GM19238 (cell line): ENCODE data around the gene TCEA3.
"Not testable (repeated sequence)": the region's sequence is repeated elsewhere in the genome, so short reads cannot be mapped to it uniquely, and the experiment has no call there.

Experiments used
- DNase-seq: peaks from one replicate; pipeline ENCODE4 v3.0.0; 2011; ENCODE audit warnings: low spot score; ENCODE audit not compliant: insufficient read length

TCEA3 gene

DNA sequence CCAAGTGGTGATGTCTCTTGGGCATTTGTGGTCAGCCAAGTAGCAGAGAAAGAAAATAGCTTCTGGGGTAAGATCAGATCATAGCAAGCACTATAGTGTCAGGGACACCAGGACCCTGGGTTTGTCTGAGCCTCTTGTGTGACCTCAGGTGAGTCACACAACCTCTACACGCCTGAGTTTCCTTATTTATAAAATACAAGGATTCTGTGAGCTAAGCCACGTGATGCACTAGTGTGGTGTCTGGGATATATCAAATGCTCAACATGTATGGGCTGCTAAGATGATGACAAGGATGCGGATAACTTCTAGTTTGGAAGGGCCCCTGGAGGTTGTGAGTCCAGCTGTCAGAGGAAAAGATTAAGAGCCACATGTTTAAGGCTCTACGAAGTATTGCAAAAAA is 30.4 kb downstream of the TCEA3 start:
- no peak for DNase-seq

DNA sequence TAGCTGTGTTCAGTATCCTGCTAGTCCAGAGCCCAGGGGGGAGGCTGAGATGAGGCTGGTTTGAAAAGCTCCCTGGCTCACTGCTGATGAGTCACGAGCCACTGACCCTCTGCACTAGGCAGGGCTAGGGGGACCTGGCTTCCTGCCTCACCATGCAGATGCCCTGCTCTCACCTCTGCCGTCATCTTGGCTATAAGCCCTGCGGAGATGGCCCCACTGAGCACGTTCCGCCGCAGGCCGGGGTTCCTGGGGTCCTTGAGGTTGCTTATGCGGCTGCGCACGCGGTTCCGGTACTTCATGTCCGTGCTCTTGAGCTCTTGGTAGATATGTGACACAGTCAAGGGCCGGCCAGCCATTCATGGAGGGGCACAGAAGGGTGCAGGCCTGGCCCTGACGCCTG is 30.8 kb downstream of the TCEA3 start:
- DNase-seq, result no peak

DNA sequence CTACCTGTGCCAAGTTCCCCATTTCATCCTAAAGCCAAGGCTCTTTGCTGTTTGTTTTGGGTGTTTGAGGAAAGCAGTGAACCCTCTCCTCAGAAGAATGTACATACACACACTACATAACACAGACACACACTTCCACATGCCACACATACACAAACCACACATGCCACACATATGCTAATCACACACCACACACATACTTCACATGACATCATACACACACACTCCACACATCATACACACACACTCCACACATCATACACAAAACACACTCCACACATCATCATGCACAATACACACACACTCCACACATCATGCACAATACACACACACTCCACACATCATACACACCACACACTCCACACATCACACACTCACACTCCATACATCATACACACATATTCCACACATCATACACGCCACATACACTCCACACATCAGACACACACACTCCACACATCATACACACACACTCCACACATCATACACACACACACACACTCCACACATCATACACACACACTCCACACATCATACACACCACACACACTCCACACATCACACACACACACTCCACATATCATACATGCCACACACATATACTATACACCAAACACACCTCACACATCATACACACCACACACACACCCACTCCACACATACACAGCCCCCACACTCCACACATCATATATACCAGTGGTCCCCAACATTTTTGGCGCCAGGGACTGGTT is 32.3 kb downstream of the TCEA3 start:
- DNase-seq, result no peak

DNA sequence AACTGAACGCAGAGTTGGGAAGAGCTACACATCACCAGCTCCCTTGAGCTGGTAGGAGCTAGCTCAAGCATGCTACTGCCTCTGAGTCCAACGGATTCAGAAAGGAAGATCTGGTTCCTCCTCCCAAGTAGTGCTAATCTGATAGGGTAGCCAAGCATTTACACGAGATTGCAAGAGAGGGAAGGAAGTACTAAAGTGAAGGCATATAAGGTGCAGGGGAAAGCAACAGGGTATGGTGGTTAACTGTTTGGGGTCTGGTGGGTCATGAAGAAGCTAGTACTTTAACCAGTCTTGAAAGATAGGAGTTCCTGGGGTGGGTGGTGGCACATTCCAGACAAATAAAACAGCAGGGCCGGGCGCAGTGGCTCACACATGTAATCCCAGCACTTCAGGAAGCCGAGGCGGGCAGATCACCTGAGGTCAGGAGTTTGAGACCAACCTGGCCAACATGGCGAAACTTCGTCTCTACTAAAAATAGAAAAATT is 34.7 kb downstream of the TCEA3 start:
- DNase-seq, result no peak

DNA sequence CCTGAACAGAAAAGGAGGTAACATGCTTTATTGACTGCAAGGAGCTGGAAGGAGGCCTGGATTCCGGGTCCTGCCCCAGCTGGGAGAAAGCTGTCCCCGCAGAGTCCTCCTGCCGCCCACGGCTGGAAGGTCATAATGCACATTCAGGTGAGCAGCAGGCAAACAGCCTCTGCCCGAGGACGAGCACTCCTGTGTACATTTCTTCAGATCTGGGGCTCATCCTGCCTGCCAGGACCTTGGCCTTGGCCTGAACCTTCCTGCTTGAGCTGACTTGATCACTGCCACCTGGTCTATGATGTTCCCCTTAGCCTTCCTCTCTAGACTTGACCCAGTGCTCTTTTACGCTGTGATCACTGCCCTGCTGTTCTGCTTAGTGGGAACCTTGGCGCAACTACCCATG is 37.1 kb downstream of the TCEA3 start:
- DNase-seq, result no peak

DNA sequence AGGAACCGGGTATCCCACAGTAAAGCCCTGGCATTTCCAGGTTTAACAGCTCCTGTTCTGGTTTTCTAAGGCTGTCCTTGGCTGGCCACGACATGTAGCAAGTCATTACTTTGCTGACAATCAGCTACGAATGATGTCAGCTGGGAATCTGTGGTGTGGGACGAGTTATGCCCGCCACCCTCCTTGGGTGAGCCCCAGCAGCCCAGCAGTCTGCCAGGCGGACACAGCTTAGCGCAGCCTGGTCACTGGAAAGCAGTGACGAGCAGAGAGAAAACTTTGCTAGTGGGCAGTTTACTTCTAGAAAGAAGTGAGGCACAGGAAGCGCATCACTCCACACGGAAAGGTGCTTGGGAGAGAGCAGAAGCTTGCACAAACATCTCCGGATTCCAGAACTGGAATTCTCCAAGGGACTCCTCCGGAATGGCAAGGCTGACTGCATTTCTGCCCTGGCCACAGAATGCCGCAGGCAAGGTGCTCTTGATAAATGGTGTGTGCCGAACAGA is 39.4 kb downstream of the TCEA3 start:
- no peak for DNase-seq

DNA sequence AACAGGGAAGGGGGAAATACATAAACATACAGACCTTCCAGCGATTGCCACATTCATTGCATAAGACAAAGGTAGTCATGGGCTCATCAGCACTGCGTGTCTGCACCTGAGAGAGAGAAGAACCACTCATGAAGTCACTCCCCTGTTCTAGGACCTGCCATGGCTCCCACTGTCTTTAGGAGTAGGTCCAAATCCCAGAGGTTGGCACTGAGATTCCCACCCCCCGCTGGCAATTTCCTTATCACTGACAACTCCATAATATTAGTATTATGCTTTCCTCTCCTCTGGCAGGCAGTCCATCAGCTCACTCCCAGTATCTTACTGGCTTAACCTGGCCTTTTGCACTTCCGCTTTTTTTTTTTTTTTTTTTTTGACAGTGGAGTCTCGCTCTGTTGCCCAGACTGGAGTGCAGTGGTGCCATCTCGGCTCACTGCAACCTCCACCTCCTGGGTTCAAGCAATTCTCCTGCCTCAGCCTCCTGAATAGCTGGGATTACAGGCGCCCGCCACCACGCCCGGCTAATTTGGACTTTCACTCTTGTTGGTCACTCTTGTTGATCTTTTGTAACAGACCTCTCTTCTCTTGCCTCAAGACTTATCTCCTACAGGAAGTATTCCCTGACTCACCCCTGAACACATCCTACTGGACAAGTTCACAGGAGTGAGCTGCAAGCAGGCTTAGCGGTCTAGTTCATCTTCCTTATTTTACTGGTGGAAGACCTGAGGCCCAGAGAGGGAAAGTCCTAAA is 40.1 kb downstream of the TCEA3 start:
- no peak for DNase-seq

DNA sequence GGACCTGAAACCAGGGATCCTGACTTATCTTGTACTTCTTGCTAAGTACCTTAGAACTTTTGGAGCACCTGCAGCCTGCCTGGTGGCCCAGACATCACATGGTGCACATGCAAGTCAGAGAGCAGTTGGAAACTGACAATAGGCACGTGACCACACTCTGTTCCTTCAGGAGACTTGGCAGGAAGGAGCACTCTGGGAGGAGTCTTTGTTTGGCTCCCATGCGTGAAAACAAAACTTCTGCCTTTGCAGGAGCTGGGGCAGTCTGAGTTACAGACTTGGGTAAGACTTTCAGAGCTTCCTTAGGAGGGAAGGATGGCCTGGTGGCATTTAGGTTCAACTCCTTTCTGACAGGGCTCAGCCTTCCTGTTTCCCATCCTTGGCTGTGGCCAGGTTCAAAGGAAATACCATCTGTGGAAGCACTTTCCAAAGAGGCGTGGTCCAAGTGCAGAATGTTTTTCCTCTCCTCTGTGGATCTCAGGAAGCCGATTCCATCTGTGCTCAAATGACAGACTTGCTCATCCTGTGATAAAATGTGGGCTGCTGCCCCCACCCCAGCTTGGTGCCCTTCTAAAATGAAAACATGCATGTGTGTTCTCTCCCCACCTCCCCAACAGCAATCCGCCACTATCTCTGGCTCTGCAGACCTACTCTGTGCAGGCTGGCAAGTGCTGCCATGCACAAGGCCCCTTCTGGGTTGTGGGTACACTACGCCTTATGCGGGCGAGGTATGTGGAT is 40.8 kb downstream of the TCEA3 start:
- no peak for DNase-seq

DNA sequence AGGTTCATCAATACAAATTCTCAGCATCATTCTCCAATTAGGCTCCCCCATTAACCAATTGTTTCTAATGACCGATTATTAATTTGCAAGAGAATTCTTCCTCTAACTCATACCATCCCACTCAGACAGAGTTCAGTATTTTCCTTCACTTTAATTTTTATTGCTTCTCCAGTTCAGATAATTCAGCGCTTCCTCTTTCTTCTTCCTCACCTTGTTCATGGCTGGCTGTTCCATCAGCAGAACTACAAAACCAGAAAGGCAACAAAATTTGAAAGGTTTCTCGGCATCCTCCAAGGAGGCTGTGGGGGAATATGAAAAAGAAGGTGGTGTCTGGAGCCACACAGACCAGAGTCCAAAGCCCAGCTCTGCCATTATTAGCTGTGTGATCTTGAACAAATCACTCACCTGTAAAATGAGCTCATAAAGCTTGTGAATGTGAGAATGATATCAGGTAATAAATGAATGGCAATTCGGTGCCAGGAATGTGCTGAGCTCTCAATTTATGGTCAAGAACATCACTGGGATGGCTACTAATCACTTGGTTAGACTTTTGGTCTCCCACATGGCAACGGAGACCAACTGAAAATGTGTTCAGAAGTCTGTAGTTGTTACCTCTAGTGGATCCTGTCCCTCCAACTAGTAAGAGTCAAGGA is 43.2 kb downstream of the TCEA3 start:
- DNase-seq, result no peak

DNA sequence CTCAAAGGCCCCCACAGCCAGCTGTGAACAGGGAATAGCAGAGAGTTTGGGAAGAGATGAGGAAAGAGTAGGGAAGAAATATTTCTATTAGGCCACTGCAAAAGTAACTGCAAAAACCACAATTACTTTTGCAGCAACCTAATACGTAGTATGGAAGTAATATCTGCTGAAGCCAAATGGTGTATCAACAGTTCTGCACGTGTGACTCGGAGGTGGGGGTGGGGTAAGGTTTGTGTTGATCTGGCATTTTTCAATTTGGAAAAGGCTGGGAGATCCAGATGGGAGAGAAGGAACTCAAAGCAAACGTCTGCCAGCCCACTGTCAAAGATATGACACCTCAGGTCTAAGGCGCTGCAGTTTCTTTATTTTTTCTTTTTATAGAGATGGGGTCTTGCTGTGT is 43.8 kb downstream of the TCEA3 start:
- no peak for DNase-seq

DNA sequence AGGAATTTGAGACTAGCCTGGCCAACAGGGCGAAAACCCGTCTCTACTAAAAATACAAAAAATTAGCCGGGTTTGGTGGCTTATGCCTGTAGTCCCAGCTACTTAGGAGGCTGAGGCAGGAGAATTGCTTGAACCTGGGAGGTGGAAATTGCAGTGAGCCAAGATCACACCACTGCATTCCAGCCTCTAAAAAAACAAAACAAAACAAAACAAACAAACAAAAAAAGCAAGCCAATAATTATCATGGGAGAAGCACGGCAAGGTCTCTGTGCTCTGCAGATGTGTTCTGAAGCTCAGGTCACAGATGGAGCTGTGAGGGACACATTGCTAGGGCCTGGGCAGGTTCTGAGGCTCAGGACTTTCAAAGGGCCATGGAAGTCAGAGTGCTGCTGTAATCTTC is 44.3 kb downstream of the TCEA3 start:
- not testable (repeated sequence) for DNase-seq

DNA sequence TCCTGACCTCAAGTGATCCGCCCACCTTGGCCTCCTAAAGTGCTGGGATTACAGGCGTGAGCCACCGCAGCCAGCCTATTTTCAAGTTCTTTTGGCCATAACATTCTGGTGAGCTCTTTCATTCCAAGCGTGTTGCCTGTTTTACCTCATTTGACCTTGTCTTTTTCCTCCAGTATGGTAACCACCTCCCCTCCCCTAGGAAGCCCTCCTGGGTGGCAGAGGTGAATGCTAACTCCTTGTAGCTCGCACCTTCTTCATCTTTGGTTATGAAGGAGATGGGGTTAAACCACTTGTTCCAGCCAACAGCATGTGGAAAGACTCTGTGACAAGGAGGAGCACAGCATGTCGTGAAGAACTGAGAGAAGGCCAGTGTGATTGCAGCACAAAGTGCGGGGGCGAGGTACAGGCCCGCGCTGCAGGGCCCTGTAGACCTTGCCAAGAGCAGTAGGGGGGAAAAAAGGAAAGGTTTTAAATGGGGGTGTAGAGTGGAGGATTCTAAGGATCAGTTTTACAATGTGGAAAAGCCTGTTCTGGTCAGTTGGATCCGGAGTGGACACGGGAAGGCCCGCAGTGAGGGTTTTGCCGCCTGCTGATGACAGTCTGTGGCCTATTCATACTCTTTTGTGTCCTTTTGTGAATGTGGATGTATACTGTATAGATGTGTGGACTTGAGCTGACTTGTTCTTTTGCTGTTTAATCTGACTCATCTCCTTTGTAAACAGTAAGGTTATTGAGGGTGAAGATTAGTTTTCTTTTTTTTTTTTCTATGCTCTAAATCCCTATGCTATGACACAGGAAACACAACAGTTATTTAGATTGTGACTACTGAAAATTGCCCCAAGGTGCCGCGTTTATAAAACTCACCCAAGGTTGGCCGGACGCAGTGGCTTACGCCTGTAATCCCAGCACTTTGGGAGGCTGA is 47.4 kb downstream of the TCEA3 start:
- DNase-seq, result no peak

DNA sequence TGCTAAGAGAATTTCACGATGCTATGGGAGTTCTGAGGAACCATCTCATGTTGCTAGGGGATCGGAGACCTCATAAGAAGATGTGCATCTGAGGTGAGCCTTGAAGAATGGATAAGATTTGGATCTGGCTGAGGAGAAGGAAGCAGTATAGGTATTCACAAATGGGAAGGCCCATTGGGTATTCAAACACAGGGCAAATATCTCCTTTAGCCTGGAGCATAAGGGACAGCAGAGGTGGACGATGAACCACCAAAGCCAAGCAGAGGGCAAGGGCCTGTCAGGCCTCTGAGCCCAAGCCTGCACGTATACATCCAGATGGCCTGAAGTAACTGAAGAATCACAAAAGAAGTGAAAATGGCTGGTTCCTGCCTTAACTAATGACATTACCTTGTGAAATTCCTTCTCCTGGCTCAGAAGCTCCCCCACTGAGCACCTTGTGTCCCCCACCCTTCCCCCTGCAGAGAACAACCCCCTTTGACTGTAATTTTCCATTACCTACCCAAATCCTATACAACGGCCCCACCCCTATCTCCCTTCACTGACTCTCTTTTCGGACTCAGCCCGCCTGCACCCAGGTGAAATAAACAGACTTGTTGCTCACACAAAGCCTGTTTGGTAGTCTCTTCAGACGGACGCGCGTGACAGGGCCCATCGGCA is 50.3 kb downstream of the TCEA3 start:
- not testable (repeated sequence) for DNase-seq

DNA sequence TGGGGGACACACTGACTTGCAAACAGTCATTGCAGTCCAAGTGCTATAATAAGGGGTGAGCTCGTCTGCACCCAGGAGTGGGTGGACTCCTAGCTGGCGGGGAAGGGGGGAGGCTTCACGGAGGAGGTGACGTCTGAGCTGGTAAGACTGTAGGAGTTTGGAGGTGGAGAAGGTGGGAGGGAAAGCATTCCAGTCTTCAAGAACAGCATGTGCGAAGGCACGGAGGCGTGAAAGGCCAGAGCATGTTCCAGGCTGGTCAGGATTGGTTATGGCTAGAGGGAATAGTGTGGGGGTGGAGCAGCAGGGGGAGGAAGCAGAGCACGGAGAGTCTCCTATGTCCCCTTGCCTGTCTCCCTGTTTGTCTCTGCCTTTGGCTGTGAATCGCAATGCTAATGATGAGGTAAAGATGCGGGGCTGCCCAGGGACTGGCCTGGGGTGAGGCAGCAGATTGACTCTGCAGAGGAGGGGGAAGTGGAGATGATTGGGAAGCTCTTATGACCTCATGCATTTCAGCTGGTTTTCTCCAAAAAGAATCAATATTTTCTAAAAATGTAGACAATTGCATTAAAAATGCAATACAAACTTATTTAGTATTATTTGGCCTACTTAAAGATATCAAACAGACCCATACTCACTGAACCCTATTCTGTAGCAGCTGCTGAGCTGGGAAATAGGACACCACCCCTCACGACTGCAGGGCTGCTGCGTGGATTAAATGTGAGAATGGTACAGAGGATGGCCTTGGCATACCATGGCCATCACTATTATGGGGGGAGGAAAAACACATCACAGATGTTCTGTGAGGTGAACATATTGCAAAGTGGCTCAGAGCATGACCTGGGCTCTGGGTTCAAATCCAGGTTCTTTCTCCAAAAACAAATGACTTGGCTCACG is 52.3 kb downstream of the TCEA3 start:
- DNase-seq, result no peak

DNA sequence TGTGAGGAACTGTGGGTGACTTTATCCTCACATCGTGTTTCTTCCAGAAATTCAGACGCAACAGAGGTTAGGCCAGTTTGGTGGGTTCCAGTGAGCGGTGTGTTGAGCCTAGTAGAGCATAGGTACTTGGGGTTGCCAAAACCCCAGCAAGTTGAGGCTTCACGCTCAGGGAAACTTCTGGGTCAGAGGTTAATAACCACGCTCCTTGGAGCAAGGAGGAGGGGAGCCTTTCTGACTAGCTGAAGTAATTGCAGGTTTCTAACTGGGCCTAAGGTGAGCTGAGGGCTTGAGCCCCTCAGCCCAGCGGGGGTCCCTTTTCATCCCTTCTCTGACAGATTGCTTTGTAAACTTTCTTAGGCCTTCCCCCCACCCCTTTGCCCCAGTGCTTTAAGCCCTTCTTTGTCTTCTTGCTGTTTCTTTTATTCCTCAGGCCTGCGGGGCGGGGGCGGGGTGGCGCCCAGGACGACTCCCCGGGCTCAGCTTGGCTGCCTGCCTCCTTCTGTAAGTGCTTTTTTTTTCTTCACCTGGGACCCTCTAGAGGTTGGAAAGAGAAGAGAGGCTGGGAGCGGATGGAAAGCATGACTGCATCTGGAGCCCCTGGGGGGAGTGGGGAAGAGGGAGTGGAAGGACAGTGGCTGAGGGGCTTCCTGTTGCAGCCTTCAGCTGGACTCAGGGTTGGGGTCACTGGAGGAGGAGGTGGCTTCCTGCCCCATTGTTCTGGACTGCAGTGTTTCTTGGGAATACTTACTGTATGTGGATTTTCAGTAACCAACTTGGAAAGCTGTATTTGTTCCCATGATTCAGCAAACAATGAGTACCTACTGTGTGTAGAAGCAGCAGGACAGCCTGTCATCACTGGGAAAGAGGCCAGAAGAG is 53.6 kb downstream of the TCEA3 start:
- no peak for DNase-seq

DNA sequence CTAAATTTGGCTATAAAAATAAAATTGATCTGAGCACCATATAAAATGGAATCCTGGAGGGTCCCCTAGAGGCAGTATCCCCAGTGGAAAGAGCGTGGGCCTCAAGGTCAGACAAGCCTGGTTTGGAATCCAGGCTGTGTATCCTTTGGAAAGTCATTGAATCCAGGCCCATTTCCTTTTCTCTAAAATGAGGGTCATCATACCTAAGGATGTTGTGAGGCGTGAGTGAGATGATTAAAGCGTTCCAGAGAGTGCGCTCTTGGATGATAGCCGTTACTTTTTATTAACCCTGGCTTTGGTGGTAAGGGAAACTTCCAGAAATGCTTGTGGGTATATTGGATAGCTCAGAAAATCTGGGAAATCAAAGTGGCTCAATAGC is 54.2 kb downstream of the TCEA3 start:
- no peak for DNase-seq

DNA sequence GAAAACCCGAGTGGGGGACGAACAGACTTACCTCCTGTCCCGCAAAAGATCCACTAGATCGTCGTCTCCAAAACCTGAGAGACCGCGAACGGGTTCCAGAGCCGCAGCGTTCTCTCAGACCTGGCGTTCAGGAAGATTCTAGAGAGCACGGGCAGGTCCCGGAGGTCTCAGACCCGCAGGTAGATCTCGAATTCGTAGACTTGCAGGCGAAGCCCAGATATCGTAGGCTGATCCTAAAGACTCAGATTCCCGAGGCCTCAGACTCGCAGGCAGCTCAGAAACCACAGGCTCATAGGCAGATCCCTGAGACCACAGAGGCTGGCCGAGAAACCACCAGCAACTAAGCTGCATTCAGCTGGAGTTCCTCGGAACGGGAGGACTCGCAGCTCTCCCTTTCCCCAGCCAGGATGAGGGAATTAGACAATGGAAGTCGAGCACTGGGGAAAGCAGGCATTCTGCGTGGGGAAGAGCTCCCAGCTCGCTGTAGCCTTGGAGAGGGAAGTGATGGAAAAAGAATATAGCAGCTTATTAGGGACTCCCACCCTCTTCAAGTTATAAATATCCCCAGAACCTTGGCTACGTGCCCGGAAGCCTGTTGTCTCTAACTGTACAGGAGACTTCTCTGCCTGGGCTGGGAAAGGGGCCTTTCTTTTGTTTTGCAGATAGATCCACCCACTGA is 55.1 kb downstream of the TCEA3 start, which contains the start of gene ZNF436:
Gene ZNF436 (minus strand): TSS at position 502 of the 679 bp plus-strand sequence. CDS start 1,831 bp downstream, outside the sequence.
- no peak for DNase-seq
